ENCODE results near the gene CMTM3. TPM values are rescaled to one million over a fixed set of nuclear protein-coding genes. Genes with fewer than 3 reads are reported as not detected.
"Not testable (repeated sequence)": the region's sequence is repeated elsewhere in the genome, so short reads cannot be mapped to it uniquely, and the experiment has no call there.

The CMTM3 gene
- total RNA-seq, 4 donors from 2014 or later, result 15.7 to 24.9 (median 19.3) TPM

- no peaks in the 10 kb centered on the region for H3K4me1 ChIP-seq
- ATAC-seq, result no peak
These were observed 41.5 kb upstream of the CMTM3 start for GRCh38 chr16:66562986-66563385.

GRCh38 chr16:66563574-66564334, 40.8 kb upstream of the CMTM3 start:
- no peak for TF ChIP-seq POLR2A (IDR thresholded peaks at IDR 0.05)
- TF ChIP-seq POLR2AphosphoS5 (IDR thresholded peaks at IDR 0.05), result no peak
- TF ChIP-seq EP300 (IDR thresholded peaks at IDR 0.05), result no peak
- no peak for TF ChIP-seq CTCF (IDR thresholded peaks at IDR 0.05)
- H3K9me3 ChIP-seq, result no peaks in the 10 kb centered on the region
- H3K4me3 ChIP-seq, result no peak overlapping the region
- H3K4me1 ChIP-seq, result no peaks in the 10 kb centered on the region
- peaks cover 0 to 50% of the 10 kb centered on the region in 2 donors for H3K36me3 ChIP-seq
- H3K27ac ChIP-seq, result no peak overlapping the region
- WGBS, 2 donors (ENCODE audit: low coverage in 1 of 2), result 58 to 78% methylated on average over 2 of the region's 2 CpGs
- H3K27me3 ChIP-seq, result no peaks in the 10 kb centered on the region
- ATAC-seq, result no peak

More at GRCh38 chr16:66562986-66563385, 41.5 kb upstream of the CMTM3 start:
- Histone ChIP-seq H3K27me3 (no peaks in the 10 kb centered on the region), H3K9me3 (no peaks in the 10 kb centered on the region), H3K4me3 (no peak overlapping the region), H3K27ac (no peak overlapping the region), H3K36me3 (peaks cover 0 to 50% of the 10 kb centered on the region in 2 donors)
- TF ChIP-seq POLR2AphosphoS5 (IDR thresholded peaks at IDR 0.05) (no peak), EP300 (IDR thresholded peaks at IDR 0.05) (no peak), CTCF (IDR thresholded peaks at IDR 0.05) (no peak), POLR2A (IDR thresholded peaks at IDR 0.05) (no peak)
- 92 to 94% methylated on average over 2 of the region's 2 CpGs for WGBS, 2 donors (ENCODE audit: low coverage in 1 of 2)

GRCh38 chr16:66566051-66566901, 38.2 kb upstream of the CMTM3 start, which contains the start of gene CMTM1:
Gene CMTM1 (plus strand): TSS chr16:66566439. CDS start chr16:66566514, 75 bp downstream.
- no peak within 1 kb of the TSS for H3K27ac ChIP-seq
- H3K9me3 ChIP-seq, result no peaks in the 10 kb centered on the region
- 100% methylated on average over 18 of the region's 54 CpGs; no CpG with 5 or more reads in 1 of the 2 donors for WGBS, 2 donors (ENCODE audit: low coverage in 1 of 2)
- no peak for ATAC-seq
- H3K4me3 ChIP-seq, result no peak within 1 kb of the TSS
- H3K36me3 ChIP-seq, result peaks cover 0 to 44% of the 10 kb centered on the region in 2 donors
- H3K4me1 ChIP-seq, result no peaks in the 10 kb centered on the region
- TF ChIP-seq POLR2AphosphoS5 (IDR thresholded peaks at IDR 0.05) (no peak), EP300 (IDR thresholded peaks at IDR 0.05) (no peak), POLR2A (IDR thresholded peaks at IDR 0.05) (no peak), CTCF (IDR thresholded peaks at IDR 0.05) (no peak)
- no peaks in the 10 kb centered on the region for H3K27me3 ChIP-seq

- not testable (repeated sequence) for H3K4me1 ChIP-seq, ATAC-seq
- WGBS, 2 donors (ENCODE audit: low coverage in 1 of 2), result 100% methylated on average over 1 to 3 of the region's 3 CpGs
These were observed 37.2 kb upstream of the CMTM3 start for GRCh38 chr16:66567270-66567669.

GRCh38 chr16:66568355-66568754, 36.1 kb upstream of the CMTM3 start:
- WGBS, 2 donors (ENCODE audit: low coverage in 1 of 2), result 80 to 100% methylated on average over 2 of the region's 2 CpGs
- H3K27ac ChIP-seq, result no peak overlapping the region
- TF ChIP-seq POLR2AphosphoS5 (IDR thresholded peaks at IDR 0.05) (no peak), POLR2A (IDR thresholded peaks at IDR 0.05) (no peak), CTCF (IDR thresholded peaks at IDR 0.05) (no peak), EP300 (IDR thresholded peaks at IDR 0.05) (no peak)
- H3K9me3 ChIP-seq, result no peaks in the 10 kb centered on the region
- ATAC-seq, result no peak
- no peaks in the 10 kb centered on the region for H3K4me1 ChIP-seq
- peaks cover 0 to 35% of the 10 kb centered on the region in 2 donors for H3K36me3 ChIP-seq
- no peaks in the 10 kb centered on the region for H3K27me3 ChIP-seq
- no peak overlapping the region for H3K4me3 ChIP-seq

More at GRCh38 chr16:66567270-66567669, 37.2 kb upstream of the CMTM3 start:
- not testable (repeated sequence) for H3K27ac ChIP-seq, H3K4me3 ChIP-seq, H3K9me3 ChIP-seq, H3K27me3 ChIP-seq
- peaks cover 0 to 35% of the 10 kb centered on the region in 2 donors for H3K36me3 ChIP-seq
